Measurements from ENCODE around the gene UQCRQ. TPM values are rescaled to one million over a fixed set of nuclear protein-coding genes. Genes with fewer than 3 reads are reported as not detected.
A peak's percentile ranks its signal among the peaks of the same experiment; 100 is the strongest.

Gene UQCRQ
- total and polyA plus RNA-seq, 9 of the 15 experiments (the other 6 are each of a cell fraction or from before 2014, with no cell fraction given), result 235 to 2,421 (median 883) TPM

DNA sequence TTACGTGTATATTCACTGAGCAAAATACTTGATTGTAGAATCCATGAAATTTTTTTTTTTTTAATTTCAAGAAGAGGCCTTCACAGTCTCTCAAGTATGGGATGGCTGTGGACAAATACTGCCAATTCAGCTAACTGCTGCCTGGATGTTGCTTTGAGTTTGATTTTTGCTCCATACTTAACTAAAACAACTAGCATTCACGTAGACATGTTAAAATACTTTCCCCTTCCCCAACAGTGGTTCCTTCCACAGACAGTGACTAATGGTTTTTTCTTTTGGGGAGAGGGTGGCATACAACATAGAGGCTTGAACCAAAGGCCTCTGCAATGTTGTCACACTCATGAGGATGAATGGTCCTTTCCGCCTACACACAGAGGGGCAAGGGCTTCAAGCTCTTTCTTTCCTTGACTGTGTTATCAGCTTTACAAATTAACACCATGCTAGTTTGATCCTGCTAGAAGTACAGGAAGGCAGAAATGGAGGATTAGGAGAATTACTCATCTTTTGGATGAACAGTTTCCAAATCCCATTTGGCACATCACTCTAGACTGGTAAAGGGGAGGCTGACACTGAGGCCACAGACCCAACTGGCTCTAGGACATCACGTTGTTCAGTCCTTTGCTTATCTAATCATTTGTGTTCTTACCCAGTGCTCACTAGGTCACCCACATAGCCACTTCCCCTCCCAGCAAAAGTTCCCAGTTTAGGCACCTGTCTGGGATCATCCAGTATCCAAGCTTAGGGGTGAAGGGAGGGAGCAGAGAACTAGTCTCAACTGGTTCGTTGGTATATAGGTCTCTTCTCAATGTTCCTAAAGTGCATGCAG is 5.2 kb downstream of the UQCRQ start:
- CTCF ChIA-PET (ENCODE audit: low intra/inter-chr PET ratio), result no interaction called here
- in situ Hi-C loops (cut with MboI), result loop anchor here (5.0 kb wide), 1 partner anchor 344 kb away; no protein-coding TSS in a partner anchor
- TF ChIP-seq, protein P1, sequence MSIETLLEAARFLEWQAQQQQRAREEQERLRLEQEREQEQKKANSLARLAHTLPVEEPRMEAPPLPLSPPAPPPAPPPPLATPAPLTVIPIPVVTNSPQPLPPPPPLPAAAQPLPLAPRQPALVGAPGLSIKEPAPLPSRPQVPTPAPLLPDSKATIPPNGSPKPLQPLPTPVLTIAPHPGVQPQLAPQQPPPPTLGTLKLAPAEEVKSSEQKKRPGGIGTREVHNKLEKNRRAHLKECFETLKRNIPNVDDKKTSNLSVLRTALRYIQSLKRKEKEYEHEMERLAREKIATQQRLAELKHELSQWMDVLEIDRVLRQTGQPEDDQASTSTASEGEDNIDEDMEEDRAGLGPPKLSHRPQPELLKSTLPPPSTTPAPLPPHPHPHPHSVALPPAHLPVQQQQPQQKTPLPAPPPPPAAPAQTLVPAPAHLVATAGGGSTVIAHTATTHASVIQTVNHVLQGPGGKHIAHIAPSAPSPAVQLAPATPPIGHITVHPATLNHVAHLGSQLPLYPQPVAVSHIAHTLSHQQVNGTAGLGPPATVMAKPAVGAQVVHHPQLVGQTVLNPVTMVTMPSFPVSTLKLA (conservative IDR thresholded peaks at IDR 0.05), result no peak
- TF ChIP-seq PTTG1 (tag; IDR thresholded peaks at IDR 0.05; ENCODE audit: low read depth), result no peak
- peak; percentile 54; the same call in 1 of the 2 replicates for TF ChIP-seq EGR1 (conservative IDR thresholded peaks at IDR 0.05)
- peak; percentile 59; the same call in 1 of the 2 replicates for TF ChIP-seq SPI1 (IDR thresholded peaks at IDR 0.05; ENCODE audit: borderline replicate concordance, low read depth, low read length)
- TF ChIP-seq DLX4 (CRISPR knock-in tag; IDR thresholded peaks at IDR 0.05), result no peak
- TF ChIP-seq, protein P2, sequence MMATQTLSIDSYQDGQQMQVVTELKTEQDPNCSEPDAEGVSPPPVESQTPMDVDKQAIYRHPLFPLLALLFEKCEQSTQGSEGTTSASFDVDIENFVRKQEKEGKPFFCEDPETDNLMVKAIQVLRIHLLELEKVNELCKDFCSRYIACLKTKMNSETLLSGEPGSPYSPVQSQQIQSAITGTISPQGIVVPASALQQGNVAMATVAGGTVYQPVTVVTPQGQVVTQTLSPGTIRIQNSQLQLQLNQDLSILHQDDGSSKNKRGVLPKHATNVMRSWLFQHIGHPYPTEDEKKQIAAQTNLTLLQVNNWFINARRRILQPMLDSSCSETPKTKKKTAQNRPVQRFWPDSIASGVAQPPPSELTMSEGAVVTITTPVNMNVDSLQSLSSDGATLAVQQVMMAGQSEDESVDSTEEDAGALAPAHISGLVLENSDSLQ (IDR thresholded peaks at IDR 0.05), result 0 out of 2 replicates have a peak, but pooled peaks have one; percentile 38
- TF ChIP-seq ZNF354B (CRISPR knock-in tag; IDR thresholded peaks at IDR 0.05), result no peak
- TF ChIP-seq REST (IDR thresholded peaks at IDR 0.05; ENCODE audit: borderline replicate concordance), result 0 out of 2 replicates have a peak, but pooled peaks have one; percentile 7
- TF ChIP-seq REST (CRISPR knock-in tag; IDR thresholded peaks at IDR 0.05; ENCODE audit: low read depth), result no peak

More for the DNA sequence above, 5.2 kb downstream of the UQCRQ start:
- no peaks in the 10 kb centered on the region for H3K9me3 ChIP-seq (replicated peaks; ENCODE audit: control insufficient read depth, insufficient read depth, low read depth, low read length)
- intact Hi-C loops (cut with micrococcal nuclease), result no loop called here
- ATAC-seq (peak; percentile 11; the same call in 2 of the 3 replicates), FAIRE-seq (peak; percentile 6), DNase-seq (ENCODE audit: extremely low read depth in 1 of 4, low spot score in 3 of 4) (peak in 1 of 4 experiments; percentile 32)
- no TSS peak for BruUV-seq (replicated peaks)
- peaks cover 4% of the 10 kb centered on the region; the same call in 1 of the 2 replicates for H4K20me1 ChIP-seq (replicated peaks; ENCODE audit: control insufficient read depth, insufficient read depth, low read length)
- H2AFZ ChIP-seq (ENCODE audit: low read depth, low read length), result no peak overlapping the region
- no peak overlapping the region for H3K4me3 ChIP-seq
- no peaks in the 10 kb centered on the region for H3K27me3 ChIP-seq (ENCODE audit: control insufficient read depth in 2 of 2, insufficient read depth in 2 of 2, low read length in 2 of 2)
- peaks cover 20% of the 10 kb centered on the region for H3K79me2 ChIP-seq (ENCODE audit: control insufficient read depth, insufficient read depth, low read length)
- no peak overlapping the region; a peak in 1 of 4 replicates for H3K9ac ChIP-seq (ENCODE audit: insufficient read depth in 1 of 2, low read depth in 2 of 2, low read length in 2 of 2)
- POLR2A ChIA-PET, result interaction anchor here (0.6 to 1.4 kb wide), 9 partner anchors 8 to 788 kb away, joined by 3 to 7 read pairs (median 3); no protein-coding TSS in a partner anchor
- peak overlapping the region; percentile 12; the same call in 1 of the 2 replicates for H3K4me2 ChIP-seq (ENCODE audit: insufficient read depth, low read length)
- WGBS (ENCODE audit: insufficient coverage, low coverage, missing lambda C conversion rate), result 67% methylated on average over 5 of the region's 5 CpGs
- peaks cover 3 to 25% of the 10 kb centered on the region in 2 experiments; a peak in 4 of 5 replicates for H3K4me1 ChIP-seq (replicated peaks in 1 of 2; ENCODE audit: control insufficient read depth in 2 of 2, insufficient read depth in 2 of 2, low read length in 2 of 2)
- no peaks in the 10 kb centered on the region for H3K9me1 ChIP-seq (ENCODE audit: control insufficient read depth, insufficient read depth, low read length)
- peaks cover 66% of the 10 kb centered on the region for H3K36me3 ChIP-seq (ENCODE audit: control insufficient read depth, insufficient read depth, low read length)
- H3K27ac ChIP-seq (ENCODE audit: extremely low read depth, low read depth, low read length), result peak overlapping the region; percentile 28; the same call in 1 of the 3 replicates
